HEK293 (cell line): ENCODE data around the gene LUC7L.
A peak's percentile ranks its signal among the peaks of the same experiment; 100 is the strongest.

Source experiments
- GLI2 ChIP-seq: fragments of 450-650 bp; formaldehyde crosslinking; IDR thresholded peaks from 2 replicates; pipeline ENCODE4; 2017; ENCODE audit warnings: missing biosample characterization, missing genetic modification characterization, low read depth, borderline replicate concordance
- GLI4 ChIP-seq: fragments of 450-650 bp; formaldehyde crosslinking; IDR thresholded peaks from 2 replicates; pipeline ENCODE4 v1.5.1; 2016; ENCODE audit warnings: missing biosample characterization, missing genetic modification characterization
- HOXC10 ChIP-seq: sonication (generic); formaldehyde crosslinking; IDR thresholded peaks from 2 replicates; pipeline ENCODE4 v1.8.1; 2023; ENCODE audit warnings: mild to moderate bottlenecking, missing genetic modification reagents
- KLF7 ChIP-seq: fragments of 450-650 bp; formaldehyde crosslinking; IDR thresholded peaks from 2 replicates; pipeline ENCODE4 v1.5.1; 2016; ENCODE audit warnings: missing biosample characterization, missing genetic modification characterization, borderline replicate concordance
- ZBTB48 ChIP-seq: fragments of 450-650 bp; formaldehyde crosslinking; IDR thresholded peaks from 2 replicates; pipeline ENCODE4 v1.5.1; 2016; ENCODE audit warnings: missing biosample characterization, missing genetic modification characterization
- ZEB2 ChIP-seq: fragments of 450-650 bp; formaldehyde crosslinking; IDR thresholded peaks from 2 replicates; pipeline ENCODE4 v1.5.1; 2016; ENCODE audit warnings: missing biosample characterization, missing genetic modification characterization
- ZFP41 ChIP-seq: fragments of 450-650 bp; formaldehyde crosslinking; IDR thresholded peaks from 2 replicates; pipeline ENCODE4 v1.5.1; 2016; ENCODE audit warnings: missing biosample characterization, missing genetic modification characterization, borderline replicate concordance
- ZNF274 ChIP-seq, 2 experiments: fragments of 200-500 bp in 1 of 2; fragments of 450-650 bp in 1 of 2; sonication (Bioruptor generic) in 1 of 2; formaldehyde crosslinking in 1 of 2; IDR thresholded peaks; 2 replicates each; pipeline versions ENCODE4 v1.5.1 to v1.6.1; 2014 to 2016; ENCODE audit warnings: borderline replicate concordance in 1 of 2, inconsistent platforms in 1 of 2, low read length in 1 of 2, missing biosample characterization in 1 of 2, missing genetic modification characterization in 1 of 2
- ZNF350 ChIP-seq: fragments of 450-650 bp; formaldehyde crosslinking; IDR thresholded peaks from 2 replicates; pipeline ENCODE4 v1.5.0; 2017; ENCODE audit warnings: missing biosample characterization, mild to moderate bottlenecking, missing genetic modification characterization
- ZNF514 ChIP-seq: fragments of 450-650 bp; formaldehyde crosslinking; IDR thresholded peaks from 2 replicates; pipeline ENCODE4 v1.5.1; 2016; ENCODE audit warnings: missing biosample characterization, missing genetic modification characterization
- ZNF558 ChIP-seq: fragments of 450-650 bp; formaldehyde crosslinking; IDR thresholded peaks from 2 replicates; pipeline ENCODE4 v1.5.1; 2016; ENCODE audit warnings: missing biosample characterization, missing genetic modification characterization
- ZNF561 ChIP-seq: fragments of 450-650 bp; IDR thresholded peaks from 2 replicates; pipeline ENCODE4 v1.5.1; 2018; ENCODE audit warnings: missing biosample characterization, missing genetic modification characterization, borderline replicate concordance
- ZNF585B ChIP-seq: fragments of 450-650 bp; formaldehyde crosslinking; IDR thresholded peaks from 2 replicates; pipeline ENCODE4 v1.5.1; 2016; ENCODE audit warnings: missing biosample characterization, missing genetic modification characterization
- ZNF677 ChIP-seq: fragments of 450-650 bp; IDR thresholded peaks from 2 replicates; pipeline ENCODE4 v1.5.0; 2018; ENCODE audit warnings: missing biosample characterization, mild to moderate bottlenecking, missing genetic modification characterization, moderate library complexity
- ZNF707 ChIP-seq: fragments of 450-650 bp; formaldehyde crosslinking; IDR thresholded peaks from 2 replicates; pipeline ENCODE4 v1.5.1; 2016; ENCODE audit warnings: missing biosample characterization, missing genetic modification characterization
- ZSCAN30 ChIP-seq: fragments of 450-650 bp; IDR thresholded peaks from 2 replicates; pipeline ENCODE4 v1.5.1; 2018; ENCODE audit warnings: missing biosample characterization, mild to moderate bottlenecking, missing genetic modification characterization, moderate library complexity
- ZXDB ChIP-seq: fragments of 450-650 bp; formaldehyde crosslinking; IDR thresholded peaks from 2 replicates; pipeline ENCODE4 v1.5.1; 2016; ENCODE audit warnings: missing biosample characterization, missing genetic modification characterization
- TF ChIP-seq, protein P1 (sequence below): fragments of 450-650 bp; formaldehyde crosslinking; IDR thresholded peaks from 2 replicates; pipeline ENCODE4 v1.5.1; 2016; ENCODE audit warnings: missing biosample characterization, missing genetic modification characterization
- TF ChIP-seq, protein P2 (sequence below): fragments of 450-650 bp; formaldehyde crosslinking; IDR thresholded peaks from 2 replicates; pipeline ENCODE4 v1.5.1; 2016; ENCODE audit warnings: missing biosample characterization, missing genetic modification characterization
- TF ChIP-seq, protein P3 (sequence below): fragments of 450-650 bp; formaldehyde crosslinking; IDR thresholded peaks from 2 replicates; pipeline ENCODE4 v1.5.1; 2016; ENCODE audit warnings: missing biosample characterization, missing genetic modification characterization, borderline replicate concordance
- TF ChIP-seq, protein P4 (sequence below): fragments of 450-650 bp; formaldehyde crosslinking; IDR thresholded peaks from 2 replicates; pipeline ENCODE4 v1.5.1; 2016; ENCODE audit warnings: missing biosample characterization, missing genetic modification characterization
- TF ChIP-seq, protein P5 (sequence below): fragments of 450-650 bp; formaldehyde crosslinking; IDR thresholded peaks from 2 replicates; pipeline ENCODE4 v1.5.1; 2016; ENCODE audit warnings: missing biosample characterization, missing genetic modification characterization
- TF ChIP-seq, protein P6 (sequence below): fragments of 450-650 bp; formaldehyde crosslinking; IDR thresholded peaks from 2 replicates; pipeline ENCODE4 v1.5.1; 2016; ENCODE audit warnings: missing biosample characterization, missing genetic modification characterization
- TF ChIP-seq, protein P7 (sequence below): fragments of 450-650 bp; formaldehyde crosslinking; IDR thresholded peaks from 2 replicates; pipeline ENCODE4 v1.5.1; 2016; ENCODE audit warnings: missing biosample characterization, missing genetic modification characterization

LUC7L gene

DNA sequence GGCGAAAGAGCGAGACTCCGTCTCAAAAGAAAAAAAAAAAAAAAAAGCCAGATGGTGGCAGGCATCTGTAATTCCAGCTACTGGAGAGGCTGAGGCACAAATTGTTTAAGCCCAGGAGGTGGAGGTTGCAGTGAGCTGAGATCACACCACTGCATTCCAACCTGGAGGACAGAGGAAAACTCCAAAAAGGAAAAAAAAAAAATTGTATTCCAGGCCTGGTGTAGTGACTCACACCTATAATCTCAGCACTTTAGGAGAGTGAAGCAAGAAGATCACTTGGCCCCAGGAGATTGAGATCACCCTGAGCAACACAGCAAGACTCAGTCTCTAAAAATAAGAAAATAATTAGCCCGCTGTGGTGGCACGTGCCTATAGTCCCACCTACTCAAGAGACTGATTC is 28.9 kb downstream of the LUC7L start (continued):
- TF ChIP-seq, protein P1, sequence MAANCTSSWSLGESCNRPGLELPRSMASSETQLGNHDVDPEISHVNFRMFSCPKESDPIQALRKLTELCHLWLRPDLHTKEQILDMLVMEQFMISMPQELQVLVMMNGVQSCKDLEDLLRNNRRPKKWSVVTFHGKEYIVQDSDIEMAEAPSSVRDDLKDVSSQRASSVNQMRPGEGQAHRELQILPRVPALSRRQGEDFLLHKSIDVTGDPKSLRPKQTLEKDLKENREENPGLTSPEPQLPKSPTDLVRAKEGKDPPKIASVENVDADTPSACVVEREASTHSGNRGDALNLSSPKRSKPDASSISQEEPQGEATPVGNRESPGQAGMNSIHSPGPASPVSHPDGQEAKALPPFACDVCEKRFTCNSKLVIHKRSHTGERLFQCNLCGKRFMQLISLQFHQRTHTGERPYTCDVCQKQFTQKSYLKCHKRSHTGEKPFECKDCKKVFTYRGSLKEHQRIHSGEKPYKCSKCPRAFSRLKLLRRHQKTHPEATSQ (tag by site-specific recombination) = no peak
- TF ChIP-seq GLI4 (tag by site-specific recombination) (no peak), ZNF514 (tag by site-specific recombination) (no peak), ZFP41 (tag by site-specific recombination) (no peak), HOXC10 (CRISPR knock-in tag) (no peak), ZEB2 (no peak), ZNF274 (IDR thresholded peaks at IDR 0.05; ENCODE audit: low read length) (no peak), ZNF274 (tag by site-specific recombination; IDR thresholded peaks at IDR 0.05; ENCODE audit: borderline replicate concordance) (no peak), ZNF561 (tag by site-specific recombination) (no peak), ZNF558 (tag by site-specific recombination) (no peak), ZXDB (no peak), ZNF585B (no peak), KLF7 (tag by site-specific recombination) (no peak), ZNF350 (no peak), ZBTB48 (no peak), ZSCAN30 (tag by site-specific recombination) (no peak), ZNF707 (0 out of 2 replicates have a peak, but pooled peaks have one; percentile 16), GLI2 (tag by site-specific recombination) (peak; percentile 11; the same call in 1 of the 2 replicates), ZNF677 (tag by site-specific recombination) (no peak)
- TF ChIP-seq, protein P2, sequence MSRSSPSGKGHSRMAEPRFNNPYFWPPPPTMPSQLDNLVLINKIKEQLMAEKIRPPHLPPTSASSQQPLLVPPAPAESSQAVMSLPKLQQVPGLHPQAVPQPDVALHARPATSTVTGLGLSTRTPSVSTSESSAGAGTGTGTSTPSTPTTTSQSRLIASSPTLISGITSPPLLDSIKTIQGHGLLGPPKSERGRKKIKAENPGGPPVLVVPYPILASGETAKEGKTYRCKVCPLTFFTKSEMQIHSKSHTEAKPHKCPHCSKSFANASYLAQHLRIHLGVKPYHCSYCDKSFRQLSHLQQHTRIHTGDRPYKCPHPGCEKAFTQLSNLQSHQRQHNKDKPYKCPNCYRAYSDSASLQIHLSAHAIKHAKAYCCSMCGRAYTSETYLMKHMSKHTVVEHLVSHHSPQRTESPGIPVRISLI (tag by site-specific recombination) = peak; percentile 71; the same call in 1 of the 2 replicates
- TF ChIP-seq, protein P3, sequence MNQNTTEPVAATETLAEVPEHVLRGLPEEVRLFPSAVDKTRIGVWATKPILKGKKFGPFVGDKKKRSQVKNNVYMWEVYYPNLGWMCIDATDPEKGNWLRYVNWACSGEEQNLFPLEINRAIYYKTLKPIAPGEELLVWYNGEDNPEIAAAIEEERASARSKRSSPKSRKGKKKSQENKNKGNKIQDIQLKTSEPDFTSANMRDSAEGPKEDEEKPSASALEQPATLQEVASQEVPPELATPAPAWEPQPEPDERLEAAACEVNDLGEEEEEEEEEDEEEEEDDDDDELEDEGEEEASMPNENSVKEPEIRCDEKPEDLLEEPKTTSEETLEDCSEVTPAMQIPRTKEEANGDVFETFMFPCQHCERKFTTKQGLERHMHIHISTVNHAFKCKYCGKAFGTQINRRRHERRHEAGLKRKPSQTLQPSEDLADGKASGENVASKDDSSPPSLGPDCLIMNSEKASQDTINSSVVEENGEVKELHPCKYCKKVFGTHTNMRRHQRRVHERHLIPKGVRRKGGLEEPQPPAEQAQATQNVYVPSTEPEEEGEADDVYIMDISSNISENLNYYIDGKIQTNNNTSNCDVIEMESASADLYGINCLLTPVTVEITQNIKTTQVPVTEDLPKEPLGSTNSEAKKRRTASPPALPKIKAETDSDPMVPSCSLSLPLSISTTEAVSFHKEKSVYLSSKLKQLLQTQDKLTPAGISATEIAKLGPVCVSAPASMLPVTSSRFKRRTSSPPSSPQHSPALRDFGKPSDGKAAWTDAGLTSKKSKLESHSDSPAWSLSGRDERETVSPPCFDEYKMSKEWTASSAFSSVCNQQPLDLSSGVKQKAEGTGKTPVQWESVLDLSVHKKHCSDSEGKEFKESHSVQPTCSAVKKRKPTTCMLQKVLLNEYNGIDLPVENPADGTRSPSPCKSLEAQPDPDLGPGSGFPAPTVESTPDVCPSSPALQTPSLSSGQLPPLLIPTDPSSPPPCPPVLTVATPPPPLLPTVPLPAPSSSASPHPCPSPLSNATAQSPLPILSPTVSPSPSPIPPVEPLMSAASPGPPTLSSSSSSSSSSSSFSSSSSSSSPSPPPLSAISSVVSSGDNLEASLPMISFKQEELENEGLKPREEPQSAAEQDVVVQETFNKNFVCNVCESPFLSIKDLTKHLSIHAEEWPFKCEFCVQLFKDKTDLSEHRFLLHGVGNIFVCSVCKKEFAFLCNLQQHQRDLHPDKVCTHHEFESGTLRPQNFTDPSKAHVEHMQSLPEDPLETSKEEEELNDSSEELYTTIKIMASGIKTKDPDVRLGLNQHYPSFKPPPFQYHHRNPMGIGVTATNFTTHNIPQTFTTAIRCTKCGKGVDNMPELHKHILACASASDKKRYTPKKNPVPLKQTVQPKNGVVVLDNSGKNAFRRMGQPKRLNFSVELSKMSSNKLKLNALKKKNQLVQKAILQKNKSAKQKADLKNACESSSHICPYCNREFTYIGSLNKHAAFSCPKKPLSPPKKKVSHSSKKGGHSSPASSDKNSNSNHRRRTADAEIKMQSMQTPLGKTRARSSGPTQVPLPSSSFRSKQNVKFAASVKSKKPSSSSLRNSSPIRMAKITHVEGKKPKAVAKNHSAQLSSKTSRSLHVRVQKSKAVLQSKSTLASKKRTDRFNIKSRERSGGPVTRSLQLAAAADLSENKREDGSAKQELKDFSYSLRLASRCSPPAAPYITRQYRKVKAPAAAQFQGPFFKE (tag by site-specific recombination) = no peak
- TF ChIP-seq, protein P4, sequence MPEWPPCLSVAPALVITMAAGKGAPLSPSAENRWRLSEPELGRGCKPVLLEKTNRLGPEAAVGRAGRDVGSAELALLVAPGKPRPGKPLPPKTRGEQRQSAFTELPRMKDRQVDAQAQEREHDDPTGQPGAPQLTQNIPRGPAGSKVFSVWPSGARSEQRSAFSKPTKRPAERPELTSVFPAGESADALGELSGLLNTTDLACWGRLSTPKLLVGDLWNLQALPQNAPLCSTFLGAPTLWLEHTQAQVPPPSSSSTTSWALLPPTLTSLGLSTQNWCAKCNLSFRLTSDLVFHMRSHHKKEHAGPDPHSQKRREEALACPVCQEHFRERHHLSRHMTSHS = no peak
- TF ChIP-seq, protein P5, sequence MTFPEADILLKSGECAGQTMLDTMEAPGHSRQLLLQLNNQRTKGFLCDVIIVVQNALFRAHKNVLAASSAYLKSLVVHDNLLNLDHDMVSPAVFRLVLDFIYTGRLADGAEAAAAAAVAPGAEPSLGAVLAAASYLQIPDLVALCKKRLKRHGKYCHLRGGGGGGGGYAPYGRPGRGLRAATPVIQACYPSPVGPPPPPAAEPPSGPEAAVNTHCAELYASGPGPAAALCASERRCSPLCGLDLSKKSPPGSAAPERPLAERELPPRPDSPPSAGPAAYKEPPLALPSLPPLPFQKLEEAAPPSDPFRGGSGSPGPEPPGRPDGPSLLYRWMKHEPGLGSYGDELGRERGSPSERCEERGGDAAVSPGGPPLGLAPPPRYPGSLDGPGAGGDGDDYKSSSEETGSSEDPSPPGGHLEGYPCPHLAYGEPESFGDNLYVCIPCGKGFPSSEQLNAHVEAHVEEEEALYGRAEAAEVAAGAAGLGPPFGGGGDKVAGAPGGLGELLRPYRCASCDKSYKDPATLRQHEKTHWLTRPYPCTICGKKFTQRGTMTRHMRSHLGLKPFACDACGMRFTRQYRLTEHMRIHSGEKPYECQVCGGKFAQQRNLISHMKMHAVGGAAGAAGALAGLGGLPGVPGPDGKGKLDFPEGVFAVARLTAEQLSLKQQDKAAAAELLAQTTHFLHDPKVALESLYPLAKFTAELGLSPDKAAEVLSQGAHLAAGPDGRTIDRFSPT (tag by site-specific recombination) = peak; percentile 49; the same call in 1 of the 2 replicates
- TF ChIP-seq, protein P6, sequence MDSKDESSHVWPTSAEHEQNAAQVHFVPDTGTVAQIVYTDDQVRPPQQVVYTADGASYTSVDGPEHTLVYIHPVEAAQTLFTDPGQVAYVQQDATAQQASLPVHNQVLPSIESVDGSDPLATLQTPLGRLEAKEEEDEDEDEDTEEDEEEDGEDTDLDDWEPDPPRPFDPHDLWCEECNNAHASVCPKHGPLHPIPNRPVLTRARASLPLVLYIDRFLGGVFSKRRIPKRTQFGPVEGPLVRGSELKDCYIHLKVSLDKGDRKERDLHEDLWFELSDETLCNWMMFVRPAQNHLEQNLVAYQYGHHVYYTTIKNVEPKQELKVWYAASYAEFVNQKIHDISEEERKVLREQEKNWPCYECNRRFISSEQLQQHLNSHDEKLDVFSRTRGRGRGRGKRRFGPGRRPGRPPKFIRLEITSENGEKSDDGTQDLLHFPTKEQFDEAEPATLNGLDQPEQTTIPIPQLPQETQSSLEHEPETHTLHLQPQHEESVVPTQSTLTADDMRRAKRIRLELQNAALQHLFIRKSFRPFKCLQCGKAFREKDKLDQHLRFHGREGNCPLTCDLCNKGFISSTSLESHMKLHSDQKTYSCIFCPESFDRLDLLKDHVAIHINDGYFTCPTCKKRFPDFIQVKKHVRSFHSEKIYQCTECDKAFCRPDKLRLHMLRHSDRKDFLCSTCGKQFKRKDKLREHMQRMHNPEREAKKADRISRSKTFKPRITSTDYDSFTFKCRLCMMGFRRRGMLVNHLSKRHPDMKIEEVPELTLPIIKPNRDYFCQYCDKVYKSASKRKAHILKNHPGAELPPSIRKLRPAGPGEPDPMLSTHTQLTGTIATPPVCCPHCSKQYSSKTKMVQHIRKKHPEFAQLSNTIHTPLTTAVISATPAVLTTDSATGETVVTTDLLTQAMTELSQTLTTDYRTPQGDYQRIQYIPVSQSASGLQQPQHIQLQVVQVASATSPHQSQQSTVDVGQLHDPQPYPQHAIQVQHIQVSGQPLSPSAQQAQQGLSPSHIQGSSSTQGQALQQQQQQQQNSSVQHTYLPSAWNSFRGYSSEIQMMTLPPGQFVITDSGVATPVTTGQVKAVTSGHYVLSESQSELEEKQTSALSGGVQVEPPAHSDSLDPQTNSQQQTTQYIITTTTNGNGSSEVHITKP (tag by site-specific recombination) = peak; percentile 31
- TF ChIP-seq, protein P7, sequence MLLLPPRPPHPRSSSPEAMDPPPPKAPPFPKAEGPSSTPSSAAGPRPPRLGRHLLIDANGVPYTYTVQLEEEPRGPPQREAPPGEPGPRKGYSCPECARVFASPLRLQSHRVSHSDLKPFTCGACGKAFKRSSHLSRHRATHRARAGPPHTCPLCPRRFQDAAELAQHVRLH (tag by site-specific recombination) = no peak
